Ovary (tissue), 3 donors: ENCODE measurements around the gene SCRG1.

ENCODE experiments used
- CTCF ChIP-seq, 3 donors: fragments of 450-650 bp in 2 of 3; fragments of 200-600 bp in 1 of 3; IDR thresholded peaks; one replicate each; pipeline versions ENCODE4 v1.5.1 to v1.8.0; 2016 to 2022; ENCODE audit warnings: antibody characterized with exemption in 3 of 3, mild to moderate bottlenecking in 1 of 3
- POLR2A ChIP-seq: fragments of 450-650 bp; IDR thresholded peaks from one replicate; pipeline ENCODE4 v1.6.1; 2017; ENCODE audit warnings: antibody characterized with exemption, mild to moderate bottlenecking, moderate library complexity
- donor health status: DM: no; HTN: no; CAD: no.

GRCh38 chr4:173381610-173382009 is 17.3 kb downstream of the SCRG1 start:
- TF ChIP-seq CTCF (IDR thresholded peaks at IDR 0.05) (no peak), POLR2A (no peak)
